BLaER1 treated with 17β-estradiol and CSF1 and Interleukin-3, amounts not matched to agents 10 nM and 100 nM (cell line): ENCODE measurements around the gene SHLD3.

ENCODE experiments used
- H3K27ac ChIP-seq, 11 experiments: shearing (Covaris generic); formaldehyde crosslinking; 2 replicates each; pipeline ENCODE4 v1.8.1; 2022
- H3K27me3 ChIP-seq, 11 experiments: shearing (Covaris generic); formaldehyde crosslinking; 2 replicates each; pipeline ENCODE4 v1.8.1; 2022
- H3K36me3 ChIP-seq, 11 experiments: shearing (Covaris generic); formaldehyde crosslinking; 2 replicates each; pipeline ENCODE4 v1.8.1; 2022
- H3K4me1 ChIP-seq, 10 experiments: shearing (Covaris generic); formaldehyde crosslinking; 2 replicates each; pipeline ENCODE4 v1.8.1; 2022
- H3K4me2 ChIP-seq, 11 experiments: shearing (Covaris generic); formaldehyde crosslinking; 2 replicates each; pipeline ENCODE4 v1.8.1; 2022
- H3K4me3 ChIP-seq, 10 experiments: shearing (Covaris generic); formaldehyde crosslinking; 2 replicates each; pipeline ENCODE4 v1.8.1; 2022
- H3K9ac ChIP-seq, 11 experiments: shearing (Covaris generic); formaldehyde crosslinking; 2 replicates each; pipeline ENCODE4 v1.8.1; 2022
- H3K9me3 ChIP-seq, 11 experiments: shearing (Covaris generic); formaldehyde crosslinking; replicated peaks in 1 of 11; 2 replicates each; pipeline ENCODE4 v1.8.1; 2022
- H4K20me1 ChIP-seq, 11 experiments: shearing (Covaris generic); formaldehyde crosslinking; 2 replicates each; pipeline ENCODE4 v1.8.1; 2022
- Cebpa-rat ChIP-seq, 11 experiments: shearing (Covaris generic); IDR thresholded peaks; 2 replicates each; pipeline ENCODE4 v1.8.1; 2022

SHLD3 gene

DNA sequence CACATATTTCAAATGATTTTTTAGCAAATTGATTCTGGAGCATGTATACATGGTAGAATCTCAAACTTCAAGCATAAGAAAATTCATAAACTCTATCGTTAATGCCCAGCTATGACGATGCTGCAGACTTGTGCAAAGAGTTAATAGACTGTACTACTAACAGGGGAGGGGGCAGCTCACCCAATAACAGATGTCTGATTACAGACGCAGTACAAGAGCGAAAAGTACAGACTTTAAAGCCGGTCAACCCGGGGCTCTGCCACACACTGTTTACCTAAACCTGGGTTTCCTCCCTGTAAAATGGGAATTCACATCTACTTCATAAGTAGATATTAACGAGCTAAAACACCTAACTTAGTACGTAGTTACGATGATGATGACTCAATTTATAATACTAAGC is 1.3 kb upstream of the SHLD3 start:
- H3K4me2 ChIP-seq: peak overlapping the region; percentile 80 to 98 (median 93)
- H3K27ac ChIP-seq: peak overlapping the region; percentile 71 to 93 (median 86); a peak in 20 of 22 replicates
- peaks cover 0 to 34% (median 9%) of the 10 kb centered on the region in 11 experiments; a peak in 10 of 22 replicates for H4K20me1 ChIP-seq
- no peaks in the 10 kb centered on the region for H3K27me3 ChIP-seq
- peaks cover 24 to 41% (median 38%) of the 10 kb centered on the region in 10 experiments for H3K4me1 ChIP-seq
- peak overlapping the region; percentile 67 to 93 (median 78) for H3K4me3 ChIP-seq
- H3K9me3 ChIP-seq: no peaks in the 10 kb centered on the region
- TF ChIP-seq Cebpa-rat (IDR thresholded peaks at IDR 0.05): no peak
- peaks cover 2 to 17% (median 7%) of the 10 kb centered on the region in 11 experiments; a peak in 17 of 22 replicates for H3K36me3 ChIP-seq
- H3K9ac ChIP-seq: peak overlapping the region; percentile 79 to 92 (median 86)

DNA sequence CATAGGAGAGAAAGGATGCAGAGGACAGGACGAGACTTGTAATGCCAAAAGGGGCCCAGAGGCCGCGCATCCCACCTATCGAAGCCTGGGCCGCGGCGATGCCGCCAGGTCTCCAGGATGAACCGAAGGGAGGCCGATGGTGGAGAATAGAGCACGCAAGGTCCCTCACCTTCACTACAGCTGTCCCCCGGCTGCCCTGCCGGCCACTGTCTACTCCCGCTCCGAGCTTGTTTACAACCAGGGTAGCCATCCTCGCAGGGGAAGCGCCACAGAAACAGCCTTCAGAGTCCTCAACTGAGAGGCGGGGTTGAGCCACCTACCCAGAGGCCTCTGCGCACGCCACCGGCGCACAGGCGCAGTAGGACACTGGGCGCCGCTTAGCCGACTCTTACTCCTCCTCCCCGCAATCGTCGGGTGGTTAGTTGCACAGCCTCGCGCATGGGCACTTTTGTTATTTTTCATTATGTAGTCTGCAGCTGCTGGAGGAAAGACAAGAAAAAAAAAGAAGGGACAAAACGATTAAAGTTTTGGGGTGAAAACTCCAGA is 729 bp upstream of the SHLD3 start, which contains the start of gene TRIM23:
TRIM23 (minus strand) TSS at position 309 of the 546 bp plus-strand sequence; CDS start at position 250, 59 bp downstream.
- Histone ChIP-seq H3K9ac (peak within 1 kb of the TSS; percentile 79 to 92 (median 86)), H3K27ac (peak within 1 kb of the TSS; percentile 71 to 93 (median 86)), H3K27me3 (no peaks in the 10 kb centered on the region), H3K4me2 (peak within 1 kb of the TSS; percentile 80 to 98 (median 93)), H3K9me3 (no peaks in the 10 kb centered on the region), H3K4me3 (peak within 1 kb of the TSS; percentile 67 to 93 (median 78)), H3K36me3 (peaks cover 6 to 21% (median 11%) of the 10 kb centered on the region in 11 experiments), H4K20me1 (peaks cover 0 to 28% (median 6%) of the 10 kb centered on the region in 11 experiments; a peak in 10 of 22 replicates), H3K4me1 (peaks cover 24 to 41% (median 38%) of the 10 kb centered on the region in 10 experiments)
- no peak for TF ChIP-seq Cebpa-rat (IDR thresholded peaks at IDR 0.05)

DNA sequence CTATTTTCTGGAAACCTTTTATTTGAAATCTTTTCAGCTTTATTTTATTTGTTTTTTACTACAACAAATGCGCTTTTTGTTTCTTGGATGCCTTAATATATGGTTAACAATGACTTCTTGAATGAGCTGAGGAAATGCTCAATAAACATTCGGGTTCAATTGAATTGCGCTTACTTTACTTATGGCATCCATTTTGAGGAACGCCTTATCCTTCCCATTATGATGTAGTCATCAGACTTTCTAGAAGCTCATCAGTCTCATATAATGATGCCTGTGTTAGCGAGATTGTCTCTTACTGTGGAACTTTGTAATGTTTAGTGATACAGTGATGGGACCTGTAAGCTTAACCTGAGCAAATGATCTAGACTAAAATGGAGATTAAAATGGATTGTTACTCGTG is 916 bp downstream of the SHLD3 start:
- no peak for TF ChIP-seq Cebpa-rat (IDR thresholded peaks at IDR 0.05)
- Histone ChIP-seq H3K27ac (peak overlapping the region; percentile 71 to 93 (median 86); a peak in 20 of 22 replicates), H3K4me3 (peak overlapping the region; percentile 67 to 93 (median 78))

DNA sequence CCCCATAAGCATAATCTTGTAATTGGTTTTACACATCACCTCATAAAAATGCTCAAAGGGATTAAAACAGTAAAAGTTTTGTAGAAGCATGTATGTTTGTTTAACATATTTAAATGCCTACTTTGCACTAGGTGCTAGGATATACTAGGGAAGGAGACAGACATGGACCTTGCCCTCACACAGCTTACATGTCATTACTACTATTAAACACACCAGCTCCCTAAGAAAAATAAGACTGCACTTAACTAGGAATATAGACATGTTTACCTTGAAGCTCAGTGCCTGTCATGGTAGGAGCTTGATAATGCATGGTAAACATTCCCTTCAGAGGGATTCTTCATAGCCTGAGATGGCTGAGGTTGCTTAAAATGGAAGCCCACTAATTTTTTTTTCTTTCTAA is 6.2 kb downstream of the SHLD3 start:
- no peak for TF ChIP-seq Cebpa-rat (IDR thresholded peaks at IDR 0.05)
- H3K4me2 ChIP-seq: no peak overlapping the region
- peaks cover 0 to 11% (median 0%) of the 10 kb centered on the region in 11 experiments; a peak in 4 of 22 replicates for H4K20me1 ChIP-seq
- H3K9me3 ChIP-seq: no peaks in the 10 kb centered on the region
- H3K4me3 ChIP-seq: no peak overlapping the region
- peaks cover 4 to 11% (median 9%) of the 10 kb centered on the region in 10 experiments for H3K4me1 ChIP-seq
- H3K27me3 ChIP-seq: no peaks in the 10 kb centered on the region
- H3K36me3 ChIP-seq: peaks cover 15 to 38% (median 27%) of the 10 kb centered on the region in 11 experiments
- no peak overlapping the region for H3K27ac ChIP-seq
- H3K9ac ChIP-seq: no peak overlapping the region

More for the DNA sequence above, 916 bp downstream of the SHLD3 start:
- H3K27me3 ChIP-seq: no peaks in the 10 kb centered on the region
- peaks cover 24 to 41% (median 38%) of the 10 kb centered on the region in 10 experiments for H3K4me1 ChIP-seq
- peaks cover 13 to 29% (median 20%) of the 10 kb centered on the region in 11 experiments for H3K36me3 ChIP-seq
- H3K9ac ChIP-seq: peak overlapping the region; percentile 79 to 92 (median 86)
- H4K20me1 ChIP-seq: peaks cover 0 to 13% (median 5%) of the 10 kb centered on the region in 11 experiments; a peak in 7 of 22 replicates
- H3K4me2 ChIP-seq: peak overlapping the region; percentile 71 to 95 (median 87)
- H3K9me3 ChIP-seq: no peaks in the 10 kb centered on the region

DNA sequence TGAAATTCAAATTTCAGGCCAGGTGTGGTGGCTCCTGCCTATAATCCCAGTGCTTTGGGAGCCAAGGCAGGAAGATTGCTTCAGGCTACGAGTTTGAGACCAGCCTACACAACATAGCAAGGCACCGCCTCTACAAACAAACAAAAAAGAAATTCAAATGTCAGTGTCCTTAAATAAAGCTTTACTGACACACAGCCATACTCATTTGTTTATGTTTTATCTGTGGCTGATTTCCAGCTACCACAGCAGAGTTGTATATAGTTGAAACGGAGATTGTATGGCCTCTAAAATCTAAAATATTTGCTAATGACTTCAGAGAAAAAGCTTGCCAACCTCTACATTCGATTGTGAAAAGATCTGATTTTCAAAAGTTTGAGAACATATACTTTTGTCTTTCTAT is 15.4 kb downstream of the SHLD3 start:
- Histone ChIP-seq H3K4me2 (no peak overlapping the region), H3K27ac (no peak overlapping the region), H3K4me3 (no peak overlapping the region), H3K9ac (no peak overlapping the region), H3K27me3 (no peaks in the 10 kb centered on the region), H3K9me3 (peaks cover 0 to 7% (median 0%) of the 10 kb centered on the region in 11 experiments; a peak in 1 of 22 replicates), H4K20me1 (no peaks in the 10 kb centered on the region), H3K36me3 (peaks cover 59 to 86% (median 65%) of the 10 kb centered on the region in 11 experiments), H3K4me1 (no peaks in the 10 kb centered on the region)
- no peak for TF ChIP-seq Cebpa-rat (IDR thresholded peaks at IDR 0.05)

DNA sequence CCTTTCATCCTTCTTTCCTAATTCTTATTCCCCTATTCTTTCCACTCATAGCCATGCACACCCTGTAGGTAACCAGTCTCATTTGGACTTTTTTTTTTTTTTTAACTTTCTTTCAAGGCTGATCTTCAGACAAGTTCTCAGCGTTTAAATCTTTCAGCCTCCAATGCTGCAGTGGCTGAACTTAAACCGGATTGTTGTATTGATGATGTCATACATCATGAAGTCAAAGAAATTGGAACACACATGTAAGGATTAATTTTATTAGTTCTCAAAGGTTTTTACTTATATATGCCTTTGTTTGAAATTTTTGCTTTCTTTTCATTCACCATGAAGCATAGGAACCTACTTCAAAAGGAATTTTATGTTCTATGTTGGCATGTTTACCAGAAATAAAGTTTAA is 22.1 kb downstream of the SHLD3 start:
- H3K9ac ChIP-seq: no peak overlapping the region
- no peak overlapping the region for H3K27ac ChIP-seq
- no peak overlapping the region for H3K4me3 ChIP-seq
- no peak overlapping the region for H3K4me2 ChIP-seq
- no peaks in the 10 kb centered on the region for H3K9me3 ChIP-seq
- no peak for TF ChIP-seq Cebpa-rat (IDR thresholded peaks at IDR 0.05)
- H3K4me1 ChIP-seq: no peaks in the 10 kb centered on the region
- H4K20me1 ChIP-seq: no peaks in the 10 kb centered on the region; a peak in 1 of 22 replicates
- H3K27me3 ChIP-seq: no peaks in the 10 kb centered on the region
- peaks cover 14 to 80% (median 29%) of the 10 kb centered on the region in 11 experiments; a peak in 21 of 22 replicates for H3K36me3 ChIP-seq

DNA sequence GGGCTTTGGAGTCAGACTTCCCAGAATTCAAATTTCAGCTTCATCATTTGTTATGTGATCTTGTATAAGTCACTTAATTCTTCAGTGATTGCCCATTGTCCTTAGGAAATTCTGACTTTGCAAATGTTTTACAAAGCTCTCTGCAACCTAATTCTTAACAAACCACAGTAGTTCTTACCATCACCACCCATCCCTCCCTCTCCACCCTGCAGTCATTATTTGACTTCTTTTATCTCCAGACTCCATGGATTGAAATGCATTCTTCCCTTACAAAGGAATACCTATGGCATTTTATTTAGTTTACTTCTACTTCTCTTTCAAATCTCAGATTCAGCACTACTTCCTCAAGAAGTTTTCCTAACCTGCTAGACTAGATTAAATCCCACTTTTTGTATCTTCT is 23.1 kb downstream of the SHLD3 start:
- no peak for TF ChIP-seq Cebpa-rat (IDR thresholded peaks at IDR 0.05)
- Histone ChIP-seq H3K36me3 (peaks cover 14 to 73% (median 27%) of the 10 kb centered on the region in 11 experiments; a peak in 21 of 22 replicates), H3K9ac (no peak overlapping the region), H3K4me2 (no peak overlapping the region), H3K4me3 (no peak overlapping the region), H3K27me3 (no peaks in the 10 kb centered on the region), H3K27ac (no peak overlapping the region), H3K4me1 (no peaks in the 10 kb centered on the region), H3K9me3 (no peaks in the 10 kb centered on the region), H4K20me1 (no peaks in the 10 kb centered on the region; a peak in 1 of 22 replicates)

DNA sequence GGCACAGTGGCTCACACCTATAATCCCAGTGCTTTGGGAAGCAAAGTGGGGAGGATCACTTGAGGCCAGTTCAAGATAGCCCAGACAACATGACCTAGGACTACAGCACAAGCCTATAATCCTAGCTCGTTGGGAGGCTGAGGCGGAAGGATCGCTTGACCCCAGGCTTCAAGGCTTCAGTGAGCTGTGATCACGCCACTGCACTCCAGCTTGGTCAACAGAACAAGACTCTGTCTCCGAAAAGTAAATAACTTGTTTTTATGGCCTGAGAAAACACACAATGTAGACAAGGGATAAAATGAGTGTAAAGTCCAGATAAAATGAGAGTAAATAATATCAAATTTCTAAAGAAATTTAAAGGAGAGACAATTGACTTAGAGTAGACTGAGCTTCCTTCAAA is 26.3 kb downstream of the SHLD3 start:
- peaks cover 9 to 76% (median 25%) of the 10 kb centered on the region in 11 experiments; a peak in 19 of 22 replicates for H3K36me3 ChIP-seq
- no peak overlapping the region for H3K4me3 ChIP-seq
- no peaks in the 10 kb centered on the region; a peak in 1 of 22 replicates for H4K20me1 ChIP-seq
- H3K27ac ChIP-seq: no peak overlapping the region
- H3K4me2 ChIP-seq: no peak overlapping the region
- H3K9ac ChIP-seq: no peak overlapping the region
- TF ChIP-seq Cebpa-rat (IDR thresholded peaks at IDR 0.05): no peak
- no peaks in the 10 kb centered on the region for H3K27me3 ChIP-seq
- no peaks in the 10 kb centered on the region for H3K9me3 ChIP-seq
- no peaks in the 10 kb centered on the region for H3K4me1 ChIP-seq

DNA sequence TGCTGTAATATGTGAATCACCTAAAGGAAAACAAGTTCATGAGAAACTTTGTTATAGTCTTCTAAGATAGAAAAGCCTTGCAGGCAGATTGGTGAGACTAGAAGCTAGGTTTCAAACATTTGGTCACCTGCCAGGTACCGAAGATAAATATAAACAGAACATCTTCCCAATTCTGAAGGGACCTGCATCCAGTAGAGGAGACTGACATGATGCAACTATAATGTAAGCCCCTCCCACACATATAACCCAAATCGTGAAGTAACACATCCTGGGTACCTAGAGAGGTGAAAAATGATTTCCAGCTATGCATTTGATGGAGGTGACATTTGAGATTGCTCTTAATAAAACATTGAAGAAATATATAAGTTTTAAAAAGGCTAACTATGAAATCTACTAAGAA is 29.9 kb downstream of the SHLD3 start:
- no peak for TF ChIP-seq Cebpa-rat (IDR thresholded peaks at IDR 0.05)
- Histone ChIP-seq H3K27ac (no peak overlapping the region), H3K36me3 (peaks cover 21 to 64% (median 27%) of the 10 kb centered on the region in 11 experiments; a peak in 20 of 22 replicates)

More for the DNA sequence above, 29.9 kb downstream of the SHLD3 start:
- Histone ChIP-seq H3K4me2 (no peak overlapping the region), H3K27me3 (no peaks in the 10 kb centered on the region), H3K4me3 (no peak overlapping the region), H3K9ac (no peak overlapping the region), H4K20me1 (no peaks in the 10 kb centered on the region), H3K4me1 (no peaks in the 10 kb centered on the region), H3K9me3 (no peaks in the 10 kb centered on the region)
